Muscle layer of colon (tissue), 2 donors: ENCODE results near the gene PRR13.
"Not testable (repeated sequence)": the region's sequence is repeated elsewhere in the genome, so short reads cannot be mapped to it uniquely, and the experiment has no call there.

ENCODE experiments used
- H3K27ac ChIP-seq: one replicate; pipeline ENCODE4 v1.7.0; 2013; ENCODE audit warnings: low read depth, mild to moderate bottlenecking, low read length, moderate library complexity
- H3K27me3 ChIP-seq, 2 donors: one replicate each; pipeline ENCODE4 v1.7.0; 2013; ENCODE audit warnings: low read length in 2 of 2, mild to moderate bottlenecking in 2 of 2; ENCODE audit not compliant: insufficient read depth in 2 of 2, control insufficient read depth in 1 of 2
- H3K36me3 ChIP-seq: one replicate; pipeline ENCODE4 v1.7.0; 2013; ENCODE audit warnings: mild to moderate bottlenecking, low read length; ENCODE audit not compliant: insufficient read depth
- H3K4me1 ChIP-seq: one replicate; pipeline ENCODE4 v1.7.0; 2013; ENCODE audit warnings: mild to moderate bottlenecking, low read length; ENCODE audit not compliant: insufficient read depth
- H3K4me3 ChIP-seq, 2 donors: one replicate each; pipeline ENCODE4 v1.7.0; 2013; ENCODE audit warnings: low read length in 2 of 2, low read depth in 1 of 2, mild to moderate bottlenecking in 1 of 2, moderate library complexity in 1 of 2
- H3K9ac ChIP-seq: one replicate; pipeline ENCODE4 v1.7.0; 2013; ENCODE audit warnings: low read length
- H3K9me3 ChIP-seq: one replicate; pipeline ENCODE4 v1.7.0; 2013; ENCODE audit warnings: mild to moderate bottlenecking, low read length
- donor health status: abdominal sarcoma.
- donor health status: Adenocarcinoma of cecum.

PRR13 gene

GRCh38 chr12:53422247-53422646, 19.3 kb upstream of the PRR13 start:
- H3K27me3 ChIP-seq, H3K4me3 ChIP-seq: not testable (repeated sequence)

GRCh38 chr12:53423597-53423996, 17.9 kb upstream of the PRR13 start, which contains the start of gene AMHR2:
AMHR2 (plus strand) TSS chr12:53423855; CDS start chr12:53423935, 80 bp downstream.
- H3K27ac ChIP-seq: no peak within 1 kb of the TSS
- no peaks in the 10 kb centered on the region for H3K9me3 ChIP-seq
- no peaks in the 10 kb centered on the region for H3K36me3 ChIP-seq
- H3K4me1 ChIP-seq: no peaks in the 10 kb centered on the region
- H3K4me3 ChIP-seq: no peak within 1 kb of the TSS
- H3K9ac ChIP-seq: no peak within 1 kb of the TSS
- no peaks in the 10 kb centered on the region for H3K27me3 ChIP-seq

More at GRCh38 chr12:53422247-53422646, 19.3 kb upstream of the PRR13 start:
- H3K36me3 ChIP-seq, H3K9me3 ChIP-seq, H3K27ac ChIP-seq, H3K9ac ChIP-seq, H3K4me1 ChIP-seq: not testable (repeated sequence)

DNA sequence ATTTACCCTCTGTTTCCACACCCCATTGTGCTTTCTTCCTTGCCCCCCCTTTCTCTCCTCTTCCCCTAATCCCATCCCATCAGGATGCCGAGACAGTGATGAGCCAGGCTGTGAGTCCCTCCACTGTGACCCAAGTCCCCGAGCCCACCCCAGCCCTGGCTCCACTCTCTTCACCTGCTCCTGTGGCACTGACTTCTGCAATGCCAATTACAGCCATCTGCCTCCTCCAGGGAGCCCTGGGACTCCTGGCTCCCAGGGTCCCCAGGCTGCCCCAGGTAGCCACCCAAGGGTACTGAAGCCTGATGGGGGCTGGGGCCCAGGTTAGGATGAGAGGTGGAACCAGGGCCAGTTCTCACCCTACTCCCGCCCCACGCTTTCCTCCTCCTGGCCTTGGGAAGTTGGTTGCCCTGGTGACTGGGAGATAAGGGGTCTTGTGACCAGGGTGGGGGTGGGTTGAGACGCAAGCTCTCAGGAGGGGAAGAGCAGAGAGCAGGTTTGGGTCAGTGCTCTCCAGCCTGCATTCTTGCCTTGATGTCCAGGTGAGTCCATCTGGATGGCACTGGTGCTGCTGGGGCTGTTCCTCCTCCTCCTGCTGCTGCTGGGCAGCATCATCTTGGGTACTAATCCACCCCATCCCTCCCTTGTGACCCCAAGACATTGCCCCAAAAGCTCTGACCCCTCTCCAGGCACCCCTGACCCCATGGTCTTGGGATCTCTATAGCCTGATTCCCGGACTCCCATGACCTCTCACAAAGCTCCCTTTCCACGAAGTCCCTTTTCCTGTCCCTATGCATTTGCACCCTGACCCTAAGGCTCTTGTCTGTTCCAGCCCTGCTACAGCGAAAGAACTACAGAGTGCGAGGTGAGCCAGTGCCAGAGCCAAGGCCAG, 16.7 kb upstream of the PRR13 start:
- H3K9ac ChIP-seq: no peak overlapping the region
- H3K27me3 ChIP-seq: no peaks in the 10 kb centered on the region
- H3K36me3 ChIP-seq: no peaks in the 10 kb centered on the region
- no peak overlapping the region for H3K27ac ChIP-seq
- no peaks in the 10 kb centered on the region for H3K9me3 ChIP-seq
- H3K4me1 ChIP-seq: no peaks in the 10 kb centered on the region
- H3K4me3 ChIP-seq: no peak overlapping the region

DNA sequence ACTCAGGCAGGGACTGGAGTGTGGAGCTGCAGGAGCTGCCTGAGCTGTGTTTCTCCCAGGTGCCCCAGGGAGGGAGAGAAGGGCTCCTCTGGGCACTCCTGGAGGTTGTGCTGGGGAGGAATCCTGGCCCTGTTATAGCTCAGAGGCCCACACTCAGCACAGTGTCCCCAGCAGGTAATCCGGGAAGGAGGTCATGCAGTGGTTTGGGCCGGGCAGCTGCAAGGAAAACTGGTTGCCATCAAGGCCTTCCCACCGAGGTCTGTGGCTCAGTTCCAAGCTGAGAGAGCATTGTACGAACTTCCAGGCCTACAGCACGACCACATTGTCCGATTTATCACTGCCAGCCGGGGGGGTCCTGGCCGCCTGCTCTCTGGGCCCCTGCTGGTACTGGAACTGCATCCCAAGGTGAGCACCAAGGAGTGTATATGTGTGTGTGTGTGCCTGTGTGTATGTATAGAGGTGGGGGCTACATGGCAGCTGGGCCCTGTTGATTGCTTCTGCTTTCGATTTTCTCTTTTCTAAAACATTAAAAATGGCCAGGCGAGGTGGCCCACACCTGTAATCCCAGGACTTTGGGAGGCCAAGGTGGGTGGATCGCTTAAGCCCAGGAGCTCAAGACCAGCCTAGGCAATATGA, 15.9 kb upstream of the PRR13 start:
- H3K9ac ChIP-seq: no peak overlapping the region
- no peak overlapping the region for H3K4me3 ChIP-seq
- H3K9me3 ChIP-seq: no peaks in the 10 kb centered on the region
- no peaks in the 10 kb centered on the region for H3K27me3 ChIP-seq
- no peaks in the 10 kb centered on the region for H3K4me1 ChIP-seq
- H3K36me3 ChIP-seq: no peaks in the 10 kb centered on the region
- no peak overlapping the region for H3K27ac ChIP-seq

DNA sequence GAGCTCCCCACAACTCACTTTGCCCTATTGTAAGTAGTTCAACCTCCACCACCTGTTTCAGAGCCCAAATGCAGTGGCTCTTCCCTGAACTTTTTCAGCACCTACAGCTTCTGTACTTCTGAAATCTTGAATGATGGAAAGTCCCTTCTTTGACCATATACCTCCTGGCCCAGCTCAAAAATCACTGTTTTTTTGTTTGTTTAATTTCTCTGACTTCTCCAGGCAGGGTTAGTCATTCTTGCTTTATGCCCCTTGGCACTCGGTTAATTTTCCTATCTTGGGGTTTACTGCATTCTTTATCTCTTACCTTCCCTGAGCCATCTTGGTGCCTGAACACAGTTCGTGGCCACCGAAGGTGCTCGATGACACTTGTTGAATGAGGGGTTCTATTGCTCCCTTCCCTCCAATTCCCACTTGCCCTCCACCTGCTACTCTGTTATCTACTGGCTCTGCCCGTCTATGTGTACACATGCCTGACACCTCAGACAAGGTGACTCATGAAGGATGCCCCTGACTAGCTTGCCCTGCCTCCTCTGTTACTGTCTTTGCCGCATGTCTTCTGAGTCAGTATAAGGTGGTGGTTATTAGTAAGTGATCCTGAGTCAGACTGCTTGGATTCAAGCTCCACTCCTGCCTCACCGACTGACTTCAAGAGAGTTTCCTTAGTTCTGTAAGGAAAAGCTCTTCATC, 13.5 kb upstream of the PRR13 start:
- H3K36me3 ChIP-seq: no peaks in the 10 kb centered on the region
- no peak overlapping the region for H3K4me3 ChIP-seq
- no peaks in the 10 kb centered on the region for H3K9me3 ChIP-seq
- H3K9ac ChIP-seq: peak overlapping the region; percentile 40
- no peaks in the 10 kb centered on the region for H3K27me3 ChIP-seq
- no peak overlapping the region for H3K27ac ChIP-seq
- no peaks in the 10 kb centered on the region for H3K4me1 ChIP-seq

- no peaks in the 10 kb centered on the region for H3K4me1 ChIP-seq
- no peak overlapping the region for H3K27ac ChIP-seq
- no peak overlapping the region for H3K4me3 ChIP-seq
Observed at GRCh38 chr12:53428741-53429140, 12.8 kb upstream of the PRR13 start.

DNA sequence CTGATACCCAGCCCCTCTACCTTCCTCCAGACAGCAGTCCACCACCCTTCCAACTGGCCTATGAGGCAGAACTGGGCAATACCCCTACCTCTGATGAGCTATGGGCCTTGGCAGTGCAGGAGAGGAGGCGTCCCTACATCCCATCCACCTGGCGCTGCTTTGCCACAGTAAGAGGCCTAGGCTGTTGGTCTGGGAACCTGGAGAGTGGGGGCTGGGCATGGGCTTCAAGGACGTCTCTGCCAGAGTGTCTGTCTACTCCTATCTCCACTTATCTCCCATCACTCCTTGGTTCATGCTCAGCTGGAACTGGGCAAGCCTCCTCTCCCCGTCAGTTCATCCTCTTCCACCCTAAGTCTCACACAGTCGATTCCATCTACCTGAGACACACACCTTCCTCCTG, 11.4 kb upstream of the PRR13 start:
- Histone ChIP-seq H3K27ac (no peak overlapping the region), H3K4me3 (no peak overlapping the region), H3K9ac (no peak overlapping the region), H3K36me3 (no peaks in the 10 kb centered on the region), H3K27me3 (no peaks in the 10 kb centered on the region), H3K4me1 (no peaks in the 10 kb centered on the region), H3K9me3 (no peaks in the 10 kb centered on the region)

More at GRCh38 chr12:53428741-53429140, 12.8 kb upstream of the PRR13 start:
- Histone ChIP-seq H3K9ac (peak overlapping the region; percentile 40), H3K36me3 (no peaks in the 10 kb centered on the region), H3K9me3 (no peaks in the 10 kb centered on the region), H3K27me3 (no peaks in the 10 kb centered on the region)

DNA sequence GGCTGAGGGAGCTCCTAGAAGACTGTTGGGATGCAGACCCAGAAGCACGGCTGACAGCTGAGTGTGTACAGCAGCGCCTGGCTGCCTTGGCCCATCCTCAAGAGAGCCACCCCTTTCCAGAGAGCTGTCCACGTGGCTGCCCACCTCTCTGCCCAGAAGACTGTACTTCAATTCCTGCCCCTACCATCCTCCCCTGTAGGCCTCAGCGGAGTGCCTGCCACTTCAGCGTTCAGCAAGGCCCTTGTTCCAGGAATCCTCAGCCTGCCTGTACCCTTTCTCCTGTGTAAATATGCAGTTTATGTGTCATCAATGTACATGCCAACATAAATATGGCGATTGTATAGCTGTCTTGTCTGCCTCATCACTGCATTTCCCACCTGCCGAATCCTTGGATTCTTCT, 10.3 kb upstream of the PRR13 start:
- H3K27ac ChIP-seq: no peak overlapping the region
- H3K27me3 ChIP-seq: no peaks in the 10 kb centered on the region
- no peaks in the 10 kb centered on the region for H3K4me1 ChIP-seq
- H3K4me3 ChIP-seq: no peak overlapping the region
- H3K9ac ChIP-seq: no peak overlapping the region
- no peaks in the 10 kb centered on the region for H3K36me3 ChIP-seq
- no peaks in the 10 kb centered on the region for H3K9me3 ChIP-seq

- not testable (repeated sequence) for H3K27ac ChIP-seq, H3K27me3 ChIP-seq, H3K36me3 ChIP-seq, H3K4me3 ChIP-seq, H3K4me1 ChIP-seq, H3K9me3 ChIP-seq, H3K9ac ChIP-seq
Observed at GRCh38 chr12:53435326-53435725, 6.2 kb upstream of the PRR13 start.

GRCh38 chr12:53439582-53439981, 2.0 kb upstream of the PRR13 start:
- H3K4me1 ChIP-seq: peaks cover 16% of the 10 kb centered on the region
- H3K36me3 ChIP-seq, H3K4me3 ChIP-seq, H3K9me3 ChIP-seq, H3K9ac ChIP-seq, H3K27me3 ChIP-seq, H3K27ac ChIP-seq: not testable (repeated sequence)

DNA sequence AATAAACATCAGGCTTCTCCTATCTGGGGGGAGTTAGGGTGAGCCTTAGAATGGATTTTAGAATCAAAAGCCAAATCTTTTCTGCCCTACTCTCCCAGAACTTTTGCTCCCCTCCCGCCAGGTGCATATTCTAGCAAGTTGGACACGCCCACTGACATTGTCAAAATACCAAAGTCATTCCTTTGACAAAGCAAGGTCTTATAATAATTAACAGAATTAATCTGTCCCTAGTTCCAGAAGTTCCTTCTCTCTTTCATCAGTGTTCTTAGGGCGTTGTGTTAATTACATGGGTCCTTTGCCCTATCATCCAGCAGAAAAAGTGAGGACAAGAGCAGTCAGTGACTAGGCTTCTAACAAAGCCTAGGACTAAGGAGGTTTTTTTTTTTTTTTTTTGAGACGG, 2.4 kb downstream of the PRR13 start:
- Histone ChIP-seq H3K27me3 (no peaks in the 10 kb centered on the region), H3K9me3 (no peaks in the 10 kb centered on the region), H3K4me3 (no peak overlapping the region), H3K4me1 (peaks cover 16% of the 10 kb centered on the region), H3K9ac (no peak overlapping the region), H3K27ac (no peak overlapping the region), H3K36me3 (peaks cover 12% of the 10 kb centered on the region)
